MCF 10A (cell line): ENCODE measurements around the gene ARHGEF12. TPM values are rescaled to one million over a fixed set of nuclear protein-coding genes. Genes with fewer than 3 reads are reported as not detected.
A peak's percentile ranks its signal among the peaks of the same experiment; 100 is the strongest.

Source experiments
- BruUV-seq: library from RNA; stranded (reverse); fragments of 400-500 nt; replicated peaks from 2 replicates; lab custom pipeline; 2021; lab: Mats Ljungman, UMichigan
- CTCF ChIA-PET: fragments of 300-600 bp; sonication (Branson Sonifier 250); formaldehyde crosslinking; extraction: SDS; loops from one replicate; lab custom pipeline; 2021; ENCODE audit warnings: antibody characterized with exemption, inconsistent platforms; lab: Yijun Ruan, JAX
- POLR2A ChIA-PET: fragments of 300-600, 350-650 bp; sonication (Branson Sonifier 250); formaldehyde crosslinking; extraction: SDS; loops from one replicate; lab custom pipeline; 2020; ENCODE audit warnings: antibody characterized with exemption, inconsistent platforms; lab: Yijun Ruan, JAX
- DNase-seq: peaks from one replicate; pipeline ENCODE4 v3.0.0-alpha.2; 2018; ENCODE audit not compliant: unreplicated experiment
- H3K27ac Mint-ChIP-seq: one replicate; pipeline ENCODE4 v1.8.0; 2022; ENCODE audit warnings: mild to moderate bottlenecking, low read depth, mixed read lengths; ENCODE audit not compliant: unreplicated experiment
- H3K27me3 Mint-ChIP-seq: one replicate; pipeline ENCODE4 v1.8.0; 2022; ENCODE audit warnings: mixed read lengths; ENCODE audit not compliant: insufficient read depth, unreplicated experiment
- H3K36me3 Mint-ChIP-seq: one replicate; pipeline ENCODE4 v1.8.0; 2022; ENCODE audit warnings: mild to moderate bottlenecking, moderate library complexity, mixed read lengths; ENCODE audit not compliant: insufficient read depth, unreplicated experiment
- H3K4me1 Mint-ChIP-seq: one replicate; pipeline ENCODE4 v1.8.0; 2022; ENCODE audit warnings: mixed read lengths; ENCODE audit not compliant: insufficient read depth, unreplicated experiment
- H3K4me3 Mint-ChIP-seq: one replicate; pipeline ENCODE4 v1.8.0; 2022; ENCODE audit warnings: mild to moderate bottlenecking, moderate library complexity, mixed read lengths; ENCODE audit not compliant: unreplicated experiment
- H3K9me3 Mint-ChIP-seq: one replicate; pipeline ENCODE4 v1.8.0; 2022; ENCODE audit warnings: mixed read lengths; ENCODE audit not compliant: unreplicated experiment
- intact Hi-C: fragments of 100-400 bp; cut with micrococcal nuclease; formaldehyde crosslinking; loops from 2 replicates; pipeline ENCODE4 v1.14.1; 2022
- total RNA-seq: library from RNA; stranded (reverse); gene quantifications from 2 replicates; pipeline ENCODE4 v1.2.3, GENCODE V29; 2022
- TF ChIP-seq, protein P1 (sequence below): fragments of 200-600 bp; IDR thresholded peaks from one replicate; pipeline ENCODE4 v1.8.0; 2022; ENCODE audit warnings: antibody characterized with exemption, mild to moderate bottlenecking; ENCODE audit not compliant: unreplicated experiment

The ARHGEF12 gene
- total RNA-seq, 1 experiment from 2014 or later, result 61.2 TPM

DNA sequence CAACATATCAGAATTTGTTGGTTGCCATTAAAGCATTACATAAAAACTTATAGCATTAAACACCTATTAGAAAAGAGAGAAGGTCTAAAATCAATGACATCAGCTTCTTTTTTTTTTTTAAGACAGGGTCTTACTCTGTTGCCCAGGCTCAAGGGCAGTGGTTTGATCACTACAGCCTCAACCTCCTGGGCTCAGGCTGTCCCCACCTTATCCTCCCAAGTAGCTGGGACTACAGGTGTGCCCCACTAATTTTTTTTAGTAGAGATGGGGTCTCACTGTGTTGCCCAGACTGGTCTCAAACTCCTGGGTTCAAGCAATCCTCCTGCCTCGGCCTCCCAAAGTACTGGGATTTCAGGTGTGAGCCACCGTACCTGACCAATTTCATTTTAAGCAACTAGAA is 57.9 kb downstream of the ARHGEF12 start:
- TF ChIP-seq, protein P1, sequence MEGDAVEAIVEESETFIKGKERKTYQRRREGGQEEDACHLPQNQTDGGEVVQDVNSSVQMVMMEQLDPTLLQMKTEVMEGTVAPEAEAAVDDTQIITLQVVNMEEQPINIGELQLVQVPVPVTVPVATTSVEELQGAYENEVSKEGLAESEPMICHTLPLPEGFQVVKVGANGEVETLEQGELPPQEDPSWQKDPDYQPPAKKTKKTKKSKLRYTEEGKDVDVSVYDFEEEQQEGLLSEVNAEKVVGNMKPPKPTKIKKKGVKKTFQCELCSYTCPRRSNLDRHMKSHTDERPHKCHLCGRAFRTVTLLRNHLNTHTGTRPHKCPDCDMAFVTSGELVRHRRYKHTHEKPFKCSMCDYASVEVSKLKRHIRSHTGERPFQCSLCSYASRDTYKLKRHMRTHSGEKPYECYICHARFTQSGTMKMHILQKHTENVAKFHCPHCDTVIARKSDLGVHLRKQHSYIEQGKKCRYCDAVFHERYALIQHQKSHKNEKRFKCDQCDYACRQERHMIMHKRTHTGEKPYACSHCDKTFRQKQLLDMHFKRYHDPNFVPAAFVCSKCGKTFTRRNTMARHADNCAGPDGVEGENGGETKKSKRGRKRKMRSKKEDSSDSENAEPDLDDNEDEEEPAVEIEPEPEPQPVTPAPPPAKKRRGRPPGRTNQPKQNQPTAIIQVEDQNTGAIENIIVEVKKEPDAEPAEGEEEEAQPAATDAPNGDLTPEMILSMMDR, result no peak
- Mint-ChIP-seq H3K27ac (no peak overlapping the region), H3K36me3 (no peaks in the 10 kb centered on the region), H3K4me3 (no peak overlapping the region), H3K27me3 (no peaks in the 10 kb centered on the region), H3K4me1 (peaks cover under 1% of the 10 kb centered on the region), H3K9me3 (peaks cover 8% of the 10 kb centered on the region)
- no TSS peak for BruUV-seq
- no peak for DNase-seq
- intact Hi-C loops, result no loop called here
- CTCF ChIA-PET, result no interaction called here
- POLR2A ChIA-PET, result interaction anchor here (0.8 to 2.1 kb wide), 4 partner anchors 19 to 57 kb away, joined by 3 to 5 read pairs (median 3); no protein-coding TSS in a partner anchor

DNA sequence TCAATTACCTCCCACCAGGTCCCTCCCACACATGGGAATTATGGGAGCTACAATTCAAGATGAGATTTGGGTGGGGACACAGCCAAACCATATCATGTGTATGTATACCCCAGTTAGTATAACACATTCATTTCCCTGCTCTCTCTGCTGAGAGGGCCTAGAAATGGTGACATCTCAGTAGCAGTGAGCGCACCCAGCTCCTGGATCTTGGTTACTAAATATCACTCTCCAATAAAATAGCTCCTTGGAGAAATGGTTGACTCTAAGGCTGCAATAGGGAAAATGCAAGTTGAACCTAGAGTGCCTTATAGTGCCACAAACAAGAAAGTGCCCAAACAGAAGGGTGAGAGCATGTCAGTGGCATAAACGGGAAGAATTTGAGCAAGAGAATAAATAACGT is 59.6 kb downstream of the ARHGEF12 start:
- Mint-ChIP-seq H3K27me3 (no peaks in the 10 kb centered on the region), H3K4me1 (peaks cover 12% of the 10 kb centered on the region), H3K36me3 (no peaks in the 10 kb centered on the region), H3K9me3 (peaks cover 8% of the 10 kb centered on the region), H3K4me3 (no peak overlapping the region), H3K27ac (no peak overlapping the region)
- intact Hi-C loops, result no loop called here
- TF ChIP-seq, protein P1, result no peak
- DNase-seq, result no peak
- BruUV-seq, result no TSS peak
- ChIA-PET CTCF (interaction anchor here (0.6 to 0.9 kb wide), 3 partner anchors 61 to 1820 kb away, joined by 3 to 7 read pairs (median 3); no protein-coding TSS in a partner anchor), POLR2A (interaction anchor here (1.1 to 2.1 kb wide), 7 partner anchors 9 to 60 kb away, joined by 3 to 7 read pairs (median 4); partner anchors contain the start of gene ARHGEF12)

DNA sequence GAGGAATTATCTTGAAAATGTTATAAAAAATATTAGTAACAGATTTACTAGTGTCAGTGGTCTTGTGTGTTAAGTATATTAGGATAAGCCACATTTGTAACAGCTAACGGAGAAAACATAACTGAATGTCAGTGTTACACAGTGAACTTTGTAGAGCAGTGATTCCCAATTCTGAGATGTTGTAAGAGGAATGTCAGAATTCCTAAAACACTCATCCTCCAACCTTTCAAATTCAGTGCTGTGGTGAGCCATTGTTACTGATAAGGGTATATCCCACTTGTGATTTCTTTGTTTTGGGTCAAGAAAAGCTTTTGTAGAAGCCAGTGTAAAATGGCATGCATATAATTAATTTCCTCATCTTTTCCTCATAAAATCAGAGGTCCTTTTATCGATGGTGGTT is 61.9 kb downstream of the ARHGEF12 start:
- intact Hi-C loops, result no loop called here
- H3K4me3 Mint-ChIP-seq, result no peak overlapping the region
- ChIA-PET POLR2A (interaction anchor here (0.6 to 4.7 kb wide), 7 partner anchors 27 to 104 kb away, joined by 3 to 41 read pairs (median 5); partner anchors contain the start of gene ARHGEF12), CTCF (no interaction called here)
- H3K27ac Mint-ChIP-seq, result no peak overlapping the region
- H3K9me3 Mint-ChIP-seq, result peaks cover 8% of the 10 kb centered on the region
- TF ChIP-seq, protein P1, result no peak
- no TSS peak for BruUV-seq
- no peaks in the 10 kb centered on the region for H3K36me3 Mint-ChIP-seq
- peaks cover 22% of the 10 kb centered on the region for H3K4me1 Mint-ChIP-seq
- no peak for DNase-seq
- H3K27me3 Mint-ChIP-seq, result no peaks in the 10 kb centered on the region

DNA sequence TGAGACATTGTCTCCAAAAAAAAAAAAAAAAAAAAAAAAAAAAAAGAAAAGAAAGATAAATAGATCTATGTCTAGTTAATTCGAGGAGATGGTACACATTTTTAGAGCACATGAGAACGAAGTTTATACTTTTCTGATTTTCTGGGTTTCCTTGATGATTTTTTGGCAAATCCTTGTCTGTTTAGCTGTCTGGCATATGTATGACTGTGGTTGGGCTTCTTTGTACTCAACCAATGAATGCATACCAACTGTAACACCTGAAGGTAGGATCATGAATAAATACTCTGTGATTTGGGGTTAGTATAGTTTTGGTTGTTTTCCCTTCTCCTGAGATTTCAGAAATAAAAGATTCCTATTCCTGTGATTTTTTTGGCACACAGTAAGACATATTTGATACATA is 63.1 kb downstream of the ARHGEF12 start:
- Mint-ChIP-seq H3K4me3 (no peak overlapping the region), H3K27me3 (no peaks in the 10 kb centered on the region), H3K4me1 (peaks cover 29% of the 10 kb centered on the region), H3K27ac (peak overlapping the region; percentile 49), H3K36me3 (no peaks in the 10 kb centered on the region), H3K9me3 (peaks cover 8% of the 10 kb centered on the region)
- intact Hi-C loops, result no loop called here
- BruUV-seq, result no TSS peak
- ChIA-PET POLR2A (interaction anchor here (0.7 to 4.7 kb wide), 8 partner anchors 8 to 63 kb away, joined by 4 to 128 read pairs (median 28); partner anchors contain the start of gene ARHGEF12), CTCF (interaction anchor here (0.6 to 2.9 kb wide), 2 partner anchors 9 to 63 kb away, joined by 3 to 23 read pairs; partner anchors contain the start of gene ARHGEF12)
- peak; percentile 70 for DNase-seq
- TF ChIP-seq, protein P1, result no peak
